Natural killer cell (primary cell): ENCODE measurements around the gene HABP2. TPM values are rescaled to one million over a fixed set of nuclear protein-coding genes. Genes with fewer than 3 reads are reported as not detected.

ENCODE experiments used
- ATAC-seq, 3 donors: fragments of 150-1000 bp in 2 of 3; fragments of 200-7000 bp in 1 of 3; cut with Tn5 transposase; 1 replicate in 1 of 3; 2 replicates in 2 of 3; pipeline ENCODE4 v1.10.0; 2021; ENCODE audit warnings: mild to moderate bottlenecking in 2 of 3, moderate library complexity in 2 of 3
- DNase-seq, 2 donors: peaks; one replicate each; pipeline versions ENCODE4 v3.0.0 to v3.0.0-alpha.2; 2013 to 2021; ENCODE audit warnings: mixed read lengths in 1 of 2
- H3K27ac ChIP-seq: one replicate; pipeline ENCODE4 v1.5.1; 2013; ENCODE audit warnings: mild to moderate bottlenecking, low read length
- H3K27me3 ChIP-seq: one replicate; pipeline ENCODE4 v1.6.1; 2013; ENCODE audit warnings: low read length; ENCODE audit not compliant: control insufficient read depth, insufficient read depth
- H3K36me3 ChIP-seq: one replicate; pipeline ENCODE4 v1.6.1; 2013; ENCODE audit warnings: low read length; ENCODE audit not compliant: control insufficient read depth, insufficient read depth
- H3K4me1 ChIP-seq: one replicate; pipeline ENCODE4 v1.6.1; 2013; ENCODE audit warnings: low read length; ENCODE audit not compliant: control insufficient read depth, insufficient read depth
- H3K4me3 ChIP-seq: one replicate; pipeline ENCODE4 v1.5.1; 2013; ENCODE audit warnings: low read length
- H3K9me3 ChIP-seq: one replicate; pipeline ENCODE4 v1.6.1; 2013; ENCODE audit warnings: low read length; ENCODE audit not compliant: control insufficient read depth, insufficient read depth
- H3K27ac Mint-ChIP-seq, 2 donors: one replicate each; pipeline ENCODE4 v1.8.0; 2022; ENCODE audit warnings: mild to moderate bottlenecking in 2 of 2, mixed read lengths in 2 of 2, moderate library complexity in 1 of 2
- H3K27me3 Mint-ChIP-seq, 2 donors: one replicate each; pipeline ENCODE4 v1.8.0; 2022; ENCODE audit warnings: low read depth in 2 of 2, mixed read lengths in 2 of 2
- H3K36me3 Mint-ChIP-seq: one replicate; pipeline ENCODE4 v1.8.0; 2022; ENCODE audit warnings: mixed read lengths
- H3K4me1 Mint-ChIP-seq, 2 donors: one replicate each; pipeline ENCODE4 v1.8.0; 2022; ENCODE audit warnings: mixed read lengths in 2 of 2
- H3K4me3 Mint-ChIP-seq: one replicate; pipeline ENCODE4 v1.8.0; 2022; ENCODE audit warnings: mild to moderate bottlenecking, moderate library complexity, mixed read lengths
- H3K9me3 Mint-ChIP-seq, 2 donors: one replicate each; pipeline ENCODE4 v1.8.0; 2022; ENCODE audit warnings: mixed read lengths in 2 of 2
- CTCF ChIP-seq: fragments of 200-600 bp; IDR thresholded peaks from one replicate; pipeline ENCODE4 v1.8.0; 2022; ENCODE audit warnings: antibody characterized with exemption
- whole genome bisulfite sequencing: methylation state at CpG from one replicate; pipeline ENCODE4 v1.1.7; 2013; ENCODE audit warnings: missing lambda C conversion rate; ENCODE audit not compliant: insufficient coverage; 5-methylcytosine and 5-hydroxymethylcytosine counted together
- intact Hi-C: fragments of 100-400 bp; cut with micrococcal nuclease; formaldehyde crosslinking; loops from one replicate; pipeline ENCODE4 v1.14.2; 2022
- total RNA-seq, 4 donors: library from RNA; stranded (reverse); fragments of 120-200 nt in 1 of 4; gene quantifications; one replicate each; pipeline versions ENCODE4 v1.2.3 to v1.2.4, GENCODE V29; 2013 to 2022

HABP2 gene
- total RNA-seq, 3 donors from 2014 or later (not counting 1 experiment from before 2014, with no cell fraction given): not detected

GRCh38 chr10:113566888-113567287, 14.0 kb downstream of the HABP2 start:
- H3K27ac Mint-ChIP-seq: no peak overlapping the region
- no peaks in the 10 kb centered on the region for H3K36me3 ChIP-seq
- no peaks in the 10 kb centered on the region for H3K9me3 Mint-ChIP-seq
- peaks cover 7 to 10% of the 10 kb centered on the region in 2 donors for H3K4me1 Mint-ChIP-seq
- WGBS: 81% methylated on average over 5 of the region's 6 CpGs
- DNase-seq (no peak), ATAC-seq (no peak)
- no peak overlapping the region for H3K4me3 ChIP-seq
- H3K9me3 ChIP-seq: no peaks in the 10 kb centered on the region
- H3K27me3 Mint-ChIP-seq: no peaks in the 10 kb centered on the region
- H3K27ac ChIP-seq: no peak overlapping the region
- no peaks in the 10 kb centered on the region for H3K36me3 Mint-ChIP-seq
- H3K4me3 Mint-ChIP-seq: no peak overlapping the region
- intact Hi-C loops: no loop called here
- H3K27me3 ChIP-seq: no peaks in the 10 kb centered on the region
- TF ChIP-seq CTCF: no peak
- H3K4me1 ChIP-seq: peaks cover 4% of the 10 kb centered on the region

- no peaks in the 10 kb centered on the region for H3K27me3 ChIP-seq
- no peak overlapping the region for H3K27ac ChIP-seq
- H3K4me1 Mint-ChIP-seq: no peaks in the 10 kb centered on the region
- no peaks in the 10 kb centered on the region for H3K9me3 Mint-ChIP-seq
- H3K27me3 Mint-ChIP-seq: no peaks in the 10 kb centered on the region
- no peaks in the 10 kb centered on the region for H3K9me3 ChIP-seq
- intact Hi-C loops: no loop called here
- 87% methylated on average over 8 of the region's 8 CpGs for WGBS
- ATAC-seq (no peak), DNase-seq (no peak)
- H3K4me1 ChIP-seq: no peaks in the 10 kb centered on the region
- H3K4me3 ChIP-seq: no peak overlapping the region
- TF ChIP-seq CTCF: no peak
- H3K27ac Mint-ChIP-seq: no peak overlapping the region
- no peak overlapping the region for H3K4me3 Mint-ChIP-seq
- H3K36me3 Mint-ChIP-seq: no peaks in the 10 kb centered on the region
- no peaks in the 10 kb centered on the region for H3K36me3 ChIP-seq
Measured at GRCh38 chr10:113569576-113569975, 16.7 kb downstream of the HABP2 start.

- WGBS: 55% methylated on average over 11 of the region's 11 CpGs
Measured at GRCh38 chr10:113572520-113573290, 19.9 kb downstream of the HABP2 start.

More at GRCh38 chr10:113572520-113573290, 19.9 kb downstream of the HABP2 start:
- Mint-ChIP-seq H3K36me3 (no peaks in the 10 kb centered on the region), H3K9me3 (no peaks in the 10 kb centered on the region), H3K4me1 (no peaks in the 10 kb centered on the region), H3K27ac (no peak overlapping the region), H3K27me3 (no peaks in the 10 kb centered on the region), H3K4me3 (no peak overlapping the region)
- Histone ChIP-seq H3K36me3 (no peaks in the 10 kb centered on the region), H3K4me3 (no peak overlapping the region), H3K27me3 (no peaks in the 10 kb centered on the region), H3K4me1 (no peaks in the 10 kb centered on the region), H3K27ac (no peak overlapping the region), H3K9me3 (no peaks in the 10 kb centered on the region)
- TF ChIP-seq CTCF: no peak
- DNase-seq: no peak
- ATAC-seq: no peak
- intact Hi-C loops: no loop called here
